ENCODE data around the gene UBR2. TPM values are rescaled to one million over a fixed set of nuclear protein-coding genes. Genes with fewer than 3 reads are reported as not detected.
"Not testable (repeated sequence)": the region's sequence is repeated elsewhere in the genome, so short reads cannot be mapped to it uniquely, and the experiment has no call there.

The UBR2 gene
- total RNA-seq, 1 experiment from 2014 or later, result 7.5 TPM

DNA sequence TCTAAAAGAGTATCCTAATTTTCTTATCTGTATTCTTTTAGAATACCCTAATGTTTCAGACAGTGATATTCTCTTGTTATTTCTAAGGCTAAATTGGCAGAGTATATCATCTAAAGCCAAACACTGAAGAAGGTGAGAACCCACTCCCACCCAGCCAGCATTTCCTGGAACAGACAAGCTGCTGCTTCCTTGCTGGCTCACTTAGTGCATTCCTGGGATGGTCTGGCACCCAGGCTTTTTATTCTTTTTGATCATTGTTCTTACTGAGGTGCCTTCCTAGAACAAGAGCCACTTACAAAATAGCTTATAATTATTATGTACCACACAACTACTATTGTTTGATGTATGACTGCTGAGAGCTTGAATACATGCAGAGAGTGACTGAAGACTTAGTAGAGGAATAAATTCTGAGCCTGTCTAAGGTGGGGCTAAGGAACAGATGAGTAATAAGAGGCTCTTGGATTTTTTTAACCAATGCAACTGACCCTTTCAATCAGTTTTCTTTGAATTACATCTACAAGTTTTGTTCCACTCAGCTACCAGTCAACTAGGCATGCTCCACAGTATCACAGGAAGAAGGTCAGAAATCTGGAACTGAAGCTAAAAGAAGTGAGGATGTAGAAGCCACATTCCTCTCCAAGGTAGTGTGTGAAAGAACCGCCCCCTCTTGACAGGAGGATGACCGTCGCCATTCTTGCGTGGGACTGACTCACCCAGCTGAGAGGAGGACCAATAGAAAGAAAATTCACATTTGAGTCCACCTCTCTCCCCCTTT lies 128.5 kb downstream of the UBR2 start:
- DNase-seq (ENCODE audit: low spot score), result no peak

DNA sequence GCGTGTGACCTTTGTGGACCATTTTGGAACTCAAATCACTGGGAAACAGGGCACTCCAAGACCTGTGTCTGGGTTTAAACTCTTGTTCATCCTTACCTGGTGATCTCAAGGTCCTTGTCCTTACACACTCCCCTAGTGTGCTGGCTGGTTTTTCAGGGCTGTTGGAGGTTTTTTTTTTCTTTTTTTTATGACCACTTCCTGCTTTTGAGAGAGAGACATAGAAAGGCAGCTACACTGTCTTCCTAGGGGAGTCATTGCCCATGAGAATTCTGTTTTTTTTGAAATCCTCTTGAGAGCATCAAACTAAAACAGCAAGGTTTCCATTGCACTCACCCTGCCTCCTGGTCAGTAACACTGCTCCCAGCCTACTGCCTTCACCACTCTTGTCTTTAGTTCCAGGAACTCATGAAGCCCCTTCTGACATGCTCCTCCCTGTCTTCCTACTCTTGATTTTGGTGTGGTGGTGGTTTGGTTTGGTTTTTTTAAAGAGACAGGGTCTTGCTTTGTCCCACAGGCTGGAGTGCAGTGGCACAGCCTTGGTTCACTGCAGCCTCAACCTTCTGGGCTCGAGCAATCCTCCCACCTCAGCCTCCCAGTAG lies 130.0 kb downstream of the UBR2 start:
- no peak for DNase-seq (ENCODE audit: low spot score)

DNA sequence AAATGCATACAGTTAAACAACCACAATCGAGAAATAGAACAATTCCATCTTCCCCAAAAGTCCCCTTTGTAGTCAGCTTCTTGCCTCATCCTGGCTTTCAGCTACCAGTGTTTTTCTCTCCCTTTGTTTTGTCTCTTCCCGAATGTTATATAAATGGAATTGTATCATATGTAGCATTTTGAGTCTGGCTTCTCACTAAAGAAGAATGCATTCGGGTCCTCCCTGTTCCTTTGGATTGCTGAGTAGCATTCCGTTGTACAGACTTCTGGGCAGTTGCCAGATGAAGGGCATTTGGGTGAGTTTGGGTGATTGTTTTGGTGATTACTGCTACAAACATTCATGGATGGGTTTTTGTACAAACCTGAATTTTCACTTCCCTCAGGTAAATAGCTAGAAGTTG lies 130.8 kb downstream of the UBR2 start:
- no peak for DNase-seq (ENCODE audit: low spot score)

DNA sequence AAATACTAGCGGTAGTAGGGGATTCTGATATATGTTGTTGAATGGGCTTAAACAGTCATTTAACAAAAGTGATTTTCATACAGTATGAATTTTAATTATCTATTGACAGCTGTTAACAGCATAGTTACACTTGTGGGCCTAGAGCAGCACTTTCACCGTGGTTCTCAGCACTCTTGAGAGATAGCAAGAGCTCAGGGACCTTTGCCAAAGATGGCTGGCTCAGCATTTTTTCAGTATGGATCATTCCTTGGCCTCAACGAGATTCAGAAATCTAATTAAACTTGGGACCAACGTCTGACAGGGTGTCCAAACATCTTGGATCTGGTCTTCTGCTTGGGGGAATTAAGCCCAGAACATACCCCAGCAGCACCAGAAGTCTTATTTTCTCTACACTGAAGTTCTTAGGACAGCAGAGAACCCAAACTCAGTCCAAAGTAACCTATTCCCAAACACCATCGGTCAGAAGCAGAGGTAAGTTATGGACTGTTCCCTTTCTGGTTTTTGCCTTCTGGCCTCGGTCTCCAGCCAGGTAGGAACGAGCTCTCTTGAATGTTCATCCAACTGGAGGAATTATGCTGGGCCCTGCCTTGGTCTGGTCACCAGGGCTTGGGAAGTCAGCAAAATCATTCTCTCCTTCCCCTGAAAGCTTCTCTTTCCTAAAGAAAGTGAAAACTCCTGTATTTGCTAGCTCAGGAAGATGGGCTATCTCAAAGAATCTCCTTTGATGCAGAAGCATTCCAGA lies 132.9 kb downstream of the UBR2 start:
- no peak for DNase-seq (ENCODE audit: low spot score)

DNA sequence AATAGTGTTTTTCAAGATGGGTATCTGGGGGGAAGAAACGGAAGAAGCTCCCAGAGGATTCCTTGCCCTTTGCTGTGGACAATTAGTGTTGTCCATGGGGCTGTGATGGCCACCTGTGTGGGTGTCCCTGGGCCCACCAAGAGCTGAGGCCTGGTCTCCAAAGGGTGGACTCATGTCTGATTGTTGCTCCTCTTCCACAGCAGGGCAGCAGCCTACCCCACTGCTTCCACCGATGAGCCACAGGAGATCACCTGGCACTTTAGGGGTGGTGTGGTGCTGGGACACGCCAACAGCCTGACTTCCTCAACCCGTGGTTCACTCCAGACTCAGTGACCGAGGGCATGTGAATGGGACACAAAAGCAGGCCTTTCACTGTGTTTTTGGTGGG lies 133.4 kb downstream of the UBR2 start:
- DNase-seq (ENCODE audit: low spot score), result no peak

DNA sequence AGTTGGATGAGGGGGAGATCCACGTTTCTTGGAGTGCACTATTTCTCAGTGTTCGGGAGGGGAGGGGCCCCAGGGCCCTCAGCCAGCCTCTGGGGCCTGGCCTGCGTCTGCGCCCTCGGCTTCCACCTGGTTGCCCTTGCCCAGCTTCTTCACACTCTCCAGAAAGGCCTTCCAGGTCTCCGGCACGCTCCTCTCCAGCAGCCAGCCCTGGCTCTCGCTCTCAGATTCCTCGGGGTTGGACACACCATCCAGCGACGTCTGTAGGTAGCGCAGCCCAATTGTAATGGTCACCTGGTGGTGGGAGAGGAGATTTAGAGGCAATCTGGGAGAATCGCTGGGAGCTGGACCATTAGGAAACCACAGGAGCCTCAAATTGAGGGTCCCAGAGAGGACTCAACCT lies 134.4 kb downstream of the UBR2 start:
- no peak for DNase-seq (ENCODE audit: low spot score)

DNA sequence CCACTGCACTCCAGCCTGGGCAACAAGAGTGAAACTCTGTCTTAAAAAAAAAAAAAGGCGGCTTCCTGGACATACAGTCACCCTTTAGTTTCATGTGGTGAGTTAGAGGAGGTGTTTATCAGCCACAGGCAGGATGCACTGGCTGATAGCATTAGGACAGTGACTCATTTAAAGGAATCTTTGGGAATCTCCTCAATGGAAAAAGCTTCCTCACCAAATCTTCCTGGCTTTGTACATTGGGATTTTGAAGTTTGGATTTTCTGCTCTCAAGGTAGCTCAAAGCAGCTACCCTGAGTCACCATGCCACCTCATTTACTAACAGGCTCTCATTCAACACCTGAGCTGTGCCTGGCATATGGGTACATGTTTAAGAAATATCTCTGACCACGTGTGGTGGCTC lies 138.4 kb downstream of the UBR2 start:
- no peak for DNase-seq (ENCODE audit: low spot score)

DNA sequence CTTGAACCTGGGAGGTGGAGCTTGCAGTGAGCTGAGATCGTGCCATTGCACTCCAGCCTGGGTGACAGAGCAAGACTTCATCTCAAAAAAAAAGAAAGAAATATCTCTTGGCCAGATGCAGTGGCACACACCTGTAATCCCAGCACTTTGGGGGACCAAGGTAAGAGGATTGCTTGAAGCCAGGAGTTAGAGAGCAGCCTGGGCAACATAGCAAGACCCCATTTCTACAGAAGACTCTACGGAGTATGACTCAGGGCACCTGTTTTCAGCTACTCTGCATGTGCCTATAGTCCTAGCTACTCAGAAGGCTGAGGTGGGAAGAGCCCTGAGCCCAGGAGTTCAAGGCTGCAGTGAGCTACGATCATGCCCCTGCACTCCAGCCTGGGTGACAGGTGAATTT lies 139.0 kb downstream of the UBR2 start:
- not testable (repeated sequence) for DNase-seq (ENCODE audit: low spot score)

DNA sequence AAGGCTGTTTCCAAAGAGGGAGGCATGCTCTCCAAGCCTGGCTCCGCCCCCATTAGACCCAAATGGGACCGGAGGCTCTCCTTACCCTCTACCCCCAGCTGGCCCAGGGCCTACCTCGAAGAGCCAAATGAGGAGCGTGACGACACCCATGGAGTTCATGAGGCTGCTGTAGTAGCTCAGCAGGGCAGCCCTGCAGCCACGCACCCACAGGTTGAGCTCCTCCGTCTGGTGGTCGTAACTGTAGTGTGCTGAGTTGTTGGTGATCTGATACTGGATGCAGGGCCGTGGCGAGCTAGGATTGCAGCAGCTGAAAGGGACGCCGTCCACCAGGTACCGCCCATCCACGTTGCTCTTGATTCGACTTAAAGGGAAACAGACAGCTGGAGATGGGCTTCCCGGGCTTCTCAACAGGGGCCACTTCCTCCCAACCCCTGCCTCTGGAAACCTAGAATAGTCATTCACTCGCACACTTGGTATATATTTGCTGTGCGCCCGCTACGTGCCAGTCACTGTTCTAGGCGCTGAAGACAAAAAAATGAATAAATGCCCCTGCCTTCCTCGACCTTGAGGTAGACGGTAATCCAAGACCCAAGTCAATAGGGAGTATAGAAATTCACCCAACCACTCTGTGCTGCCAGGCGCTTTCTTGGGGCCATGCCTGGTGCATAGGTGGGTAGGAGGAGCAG lies 140.6 kb downstream of the UBR2 start:
- DNase-seq (ENCODE audit: low spot score), result no peak

DNA sequence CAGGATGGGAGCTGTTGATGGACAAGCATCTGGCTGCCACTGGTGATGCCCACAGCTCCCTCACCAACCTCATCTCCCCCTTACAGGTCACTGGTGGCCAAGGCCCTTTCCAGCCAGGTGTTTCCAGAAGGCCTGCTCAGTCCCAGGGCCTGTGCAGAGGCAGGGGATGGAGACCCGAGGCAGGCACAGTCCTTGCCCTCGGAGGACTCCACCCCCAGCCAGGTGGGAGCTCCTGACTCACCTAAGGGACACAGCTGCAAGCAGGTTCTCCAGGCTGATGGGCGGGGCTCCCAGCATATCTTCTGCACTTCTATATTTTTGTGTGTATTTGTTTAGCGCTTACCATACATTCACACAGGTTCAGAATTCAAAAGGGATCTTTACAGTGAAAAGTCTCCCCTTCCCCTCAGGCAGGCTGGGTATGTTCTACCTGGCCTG lies 141.1 kb downstream of the UBR2 start:
- no peak for DNase-seq (ENCODE audit: low spot score)

DNA sequence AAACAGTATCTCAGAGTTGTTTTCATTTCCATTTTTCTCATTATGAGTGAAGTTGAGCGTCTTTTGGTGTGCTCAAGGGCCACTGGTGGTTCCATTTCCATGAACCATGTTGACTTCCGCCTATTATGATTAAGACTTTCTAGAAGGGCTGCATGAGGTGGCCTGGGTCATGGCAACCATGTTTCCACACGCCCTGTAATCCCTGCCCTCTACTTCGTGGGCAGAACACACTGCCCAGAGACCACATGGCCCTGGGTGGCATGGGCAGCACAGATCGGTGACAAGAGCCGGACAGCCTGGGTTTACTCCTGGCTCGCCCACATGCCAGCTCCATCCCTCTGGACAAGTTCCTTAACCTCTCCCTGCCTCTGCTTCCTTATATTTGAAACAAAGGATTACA lies 143.8 kb downstream of the UBR2 start:
- no peak for DNase-seq (ENCODE audit: low spot score)

DNA sequence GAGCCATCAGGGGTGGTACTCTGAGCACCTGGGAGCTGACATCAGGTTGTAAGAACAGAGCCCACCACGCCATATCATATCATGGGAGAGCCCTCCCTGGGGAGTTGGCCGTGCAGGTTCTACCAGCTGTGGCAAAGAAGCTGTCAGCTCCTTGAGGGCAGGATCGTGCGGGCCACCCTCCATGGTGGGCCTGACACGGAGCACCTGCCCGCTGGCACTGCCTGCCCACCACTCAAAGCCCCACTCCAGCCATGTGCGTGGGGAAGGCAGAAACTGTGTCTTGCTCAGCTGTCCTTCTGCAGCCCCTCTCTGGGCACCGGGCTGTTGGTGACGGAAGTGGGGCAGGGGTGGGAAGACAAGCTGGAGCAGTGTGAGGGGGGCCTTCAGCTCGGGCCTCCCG lies 144.3 kb downstream of the UBR2 start:
- no peak for DNase-seq (ENCODE audit: low spot score)

DNA sequence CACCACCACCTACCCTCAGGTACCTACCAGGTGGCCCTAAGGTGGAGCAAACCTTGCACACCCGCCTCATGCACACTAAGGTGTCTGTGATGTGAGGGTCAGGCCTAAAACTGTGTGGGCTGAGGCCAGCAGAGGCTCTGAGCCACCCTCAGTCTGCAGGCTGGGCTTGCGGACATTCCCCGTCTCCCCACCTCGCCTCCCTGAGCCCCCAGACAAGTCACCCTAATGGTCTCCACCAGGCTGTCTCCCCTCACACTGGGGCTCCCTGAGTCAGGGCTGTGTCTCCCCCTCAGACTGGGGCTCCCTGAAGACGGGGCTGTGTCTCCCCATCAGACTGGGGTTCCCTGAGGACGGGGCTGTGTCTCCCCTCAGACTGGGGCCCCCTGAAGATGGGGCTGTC lies 146.0 kb downstream of the UBR2 start:
- no peak for DNase-seq (ENCODE audit: low spot score)

DNA sequence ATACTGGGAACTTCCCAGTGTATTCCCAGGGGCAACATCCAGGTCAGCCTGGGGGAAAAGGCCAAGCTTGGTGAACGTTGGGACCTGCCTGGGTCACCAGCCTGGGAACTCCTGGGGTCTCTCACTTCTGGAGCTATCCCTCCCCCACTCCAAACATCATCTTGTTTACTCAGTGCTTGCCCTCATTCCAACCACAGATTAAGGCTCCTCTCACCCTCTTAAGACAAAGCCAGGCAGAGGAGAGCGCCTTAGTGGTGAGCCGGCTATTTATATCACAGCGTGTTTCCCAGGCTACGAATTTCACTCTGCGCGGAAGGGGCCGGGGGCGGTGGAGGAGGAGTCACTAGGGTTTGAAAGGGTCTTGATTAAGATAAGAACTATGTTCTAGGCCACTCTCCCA lies 146.5 kb downstream of the UBR2 start:
- DNase-seq (ENCODE audit: low spot score), result no peak

DNA sequence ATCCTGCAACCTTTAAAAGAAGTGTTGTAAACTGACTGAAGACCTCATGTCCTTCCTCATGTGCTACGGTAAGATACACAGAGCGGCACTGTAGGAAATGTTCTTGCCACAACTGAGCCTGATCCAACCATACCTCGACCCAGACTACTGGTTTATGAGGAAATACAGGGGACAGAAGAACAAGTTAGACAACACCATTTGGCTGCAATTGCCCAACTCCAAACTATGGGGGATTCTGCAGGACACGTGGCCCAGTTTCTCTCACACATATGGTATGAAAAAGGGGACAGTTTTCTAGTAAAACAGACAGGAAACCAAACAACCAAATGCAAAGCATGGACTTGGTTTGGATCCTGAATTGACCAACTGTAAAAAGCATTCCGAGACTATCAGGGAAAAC lies 148.1 kb downstream of the UBR2 start:
- no peak for DNase-seq (ENCODE audit: low spot score)

DNA sequence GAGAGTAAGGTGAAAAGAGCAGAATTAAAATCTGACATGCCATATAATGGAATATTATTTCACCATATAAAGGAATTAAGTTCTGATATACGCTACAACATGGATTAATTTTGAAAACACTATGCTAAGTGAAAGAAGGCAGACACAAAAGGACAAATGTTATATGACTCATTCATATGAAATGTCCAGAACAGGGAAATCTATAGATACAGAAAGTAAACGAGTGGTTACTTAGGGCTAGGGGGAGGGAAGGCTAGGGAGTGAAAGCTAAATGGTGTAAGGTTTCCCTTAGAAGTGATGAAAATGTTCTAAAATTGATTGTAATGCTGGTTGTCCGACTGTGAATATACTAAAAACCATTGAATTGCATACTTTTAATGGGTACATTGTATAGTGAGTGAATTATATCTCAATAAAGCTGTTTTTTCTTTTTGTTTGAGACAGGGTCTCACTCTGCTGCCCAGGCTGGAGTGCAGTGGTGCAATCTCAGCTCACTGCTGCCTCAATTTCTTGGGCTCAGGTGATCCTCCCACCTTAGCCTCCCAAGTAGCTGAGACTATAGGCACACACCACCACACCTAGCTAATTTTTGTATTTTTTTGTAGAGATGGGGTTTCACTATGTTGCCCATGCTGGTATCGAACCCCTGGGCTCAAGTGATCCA lies 150.4 kb downstream of the UBR2 start:
- peak; percentile 18 for DNase-seq (ENCODE audit: low spot score)

DNA sequence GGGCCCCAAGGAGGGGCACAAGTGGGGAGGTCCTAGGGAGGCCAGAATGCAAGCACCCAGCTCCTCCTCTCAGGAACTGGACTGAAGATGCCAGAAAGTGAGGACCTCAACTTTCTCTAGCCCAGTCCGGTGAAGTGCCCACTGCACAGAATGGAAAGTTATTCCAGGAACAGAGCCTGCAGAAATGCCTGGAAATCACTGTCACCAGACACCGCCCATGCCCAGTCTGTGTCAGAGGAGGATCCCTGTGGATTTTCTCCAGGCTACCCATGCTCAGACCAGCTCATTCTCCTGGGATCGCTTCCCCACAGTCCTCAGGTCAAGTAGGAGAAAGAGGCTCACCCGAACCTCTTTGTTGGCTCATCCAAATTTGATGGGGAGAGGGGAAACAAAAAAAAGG lies 152.0 kb downstream of the UBR2 start:
- DNase-seq (ENCODE audit: low spot score), result no peak

DNA sequence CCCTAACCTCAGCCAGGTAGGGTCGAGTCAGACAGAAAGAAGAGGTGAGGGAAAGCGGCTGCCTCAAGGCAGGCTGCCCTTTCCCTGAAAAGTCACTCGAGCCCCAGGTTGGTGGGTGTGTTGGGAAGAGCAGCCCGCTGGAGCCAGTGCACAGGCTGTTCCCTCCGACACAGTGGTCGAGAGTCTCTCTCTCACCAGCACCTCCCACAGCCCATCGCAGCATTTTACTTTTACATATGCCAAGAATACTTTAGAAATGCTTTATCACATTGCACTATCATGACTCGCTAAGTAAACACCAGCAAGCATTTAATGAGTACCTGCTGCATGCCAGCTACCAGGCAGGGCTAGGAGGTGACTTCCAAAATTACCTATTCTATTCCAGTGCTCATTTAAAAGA lies 156.9 kb downstream of the UBR2 start:
- DNase-seq (ENCODE audit: low spot score), result no peak

DNA sequence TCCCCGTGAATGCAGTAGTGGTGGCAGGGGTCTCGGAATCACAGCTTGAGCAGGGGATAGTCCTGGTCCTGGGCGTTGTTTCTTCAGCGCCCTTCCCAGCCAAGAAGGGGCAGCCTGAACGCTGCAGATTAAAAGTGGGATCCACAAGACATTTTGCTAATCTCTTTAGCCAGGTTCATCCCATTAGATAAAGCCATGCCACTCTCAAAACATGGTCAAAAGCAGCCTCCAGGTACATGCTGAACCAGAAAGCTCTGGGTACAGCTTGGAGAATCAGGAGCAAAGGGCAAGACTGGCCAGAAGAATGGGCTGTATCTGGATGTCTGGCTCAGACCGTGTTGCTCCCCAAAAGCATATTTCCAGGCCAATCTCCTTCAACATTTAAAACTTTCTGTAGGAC lies 158.7 kb downstream of the UBR2 start, which contains the start of gene PRPH2:
Gene PRPH2 (minus strand): TSS at position 101 of the 400 bp plus-strand sequence. CDS start 263 bp downstream, outside the sequence.
- no peak for DNase-seq (ENCODE audit: low spot score)

DNA sequence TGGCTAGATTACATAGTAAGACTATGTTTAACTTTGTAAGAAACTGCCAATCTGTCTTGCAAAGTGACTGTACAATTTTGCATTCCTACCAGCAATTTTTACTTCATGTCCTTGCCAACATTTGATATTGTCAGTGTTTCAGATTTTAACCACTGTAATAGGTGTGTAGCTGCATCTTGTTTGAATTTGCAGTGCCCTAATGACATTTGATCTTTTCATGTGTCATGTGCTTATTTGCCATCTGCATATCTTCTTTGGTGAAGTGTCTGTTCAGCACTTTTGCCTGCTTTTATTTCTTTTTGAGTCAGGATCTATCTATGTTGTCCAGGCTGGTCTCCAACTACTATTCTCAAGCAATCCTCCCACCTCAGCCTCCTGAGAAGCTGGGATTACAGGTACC lies 161.0 kb downstream of the UBR2 start:
- DNase-seq (ENCODE audit: low spot score), result no peak

DNA sequence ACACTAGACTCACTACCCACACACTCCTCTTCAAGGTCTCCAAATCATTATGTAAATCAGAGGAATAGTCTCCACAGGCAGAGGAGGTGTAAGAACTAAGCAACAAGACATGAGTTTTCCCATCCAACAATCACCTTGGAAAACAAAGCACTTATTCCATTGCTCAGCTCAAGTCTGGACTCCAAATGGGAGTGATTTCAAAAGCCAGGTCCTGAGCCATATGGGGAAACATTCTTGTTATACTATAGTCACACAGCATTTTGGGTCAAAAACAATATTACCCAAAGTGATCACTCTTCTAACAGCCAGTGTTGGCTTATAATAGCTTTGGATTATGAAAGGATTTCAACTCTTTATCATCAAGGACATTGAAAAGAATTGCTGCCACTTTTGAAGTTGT lies 162.2 kb downstream of the UBR2 start:
- DNase-seq (ENCODE audit: low spot score), result no peak

Data from HT-29 (cell line).